HG02973 (cell line): ENCODE results near the gene UTP11.

Source experiments
- ATAC-seq: cut with Tn5 transposase; IDR thresholded peaks from one replicate; pipeline ENCODE4 v1.9.1; 2021; ENCODE audit warnings: moderate library complexity; ENCODE audit not compliant: unreplicated experiment

Gene UTP11

DNA sequence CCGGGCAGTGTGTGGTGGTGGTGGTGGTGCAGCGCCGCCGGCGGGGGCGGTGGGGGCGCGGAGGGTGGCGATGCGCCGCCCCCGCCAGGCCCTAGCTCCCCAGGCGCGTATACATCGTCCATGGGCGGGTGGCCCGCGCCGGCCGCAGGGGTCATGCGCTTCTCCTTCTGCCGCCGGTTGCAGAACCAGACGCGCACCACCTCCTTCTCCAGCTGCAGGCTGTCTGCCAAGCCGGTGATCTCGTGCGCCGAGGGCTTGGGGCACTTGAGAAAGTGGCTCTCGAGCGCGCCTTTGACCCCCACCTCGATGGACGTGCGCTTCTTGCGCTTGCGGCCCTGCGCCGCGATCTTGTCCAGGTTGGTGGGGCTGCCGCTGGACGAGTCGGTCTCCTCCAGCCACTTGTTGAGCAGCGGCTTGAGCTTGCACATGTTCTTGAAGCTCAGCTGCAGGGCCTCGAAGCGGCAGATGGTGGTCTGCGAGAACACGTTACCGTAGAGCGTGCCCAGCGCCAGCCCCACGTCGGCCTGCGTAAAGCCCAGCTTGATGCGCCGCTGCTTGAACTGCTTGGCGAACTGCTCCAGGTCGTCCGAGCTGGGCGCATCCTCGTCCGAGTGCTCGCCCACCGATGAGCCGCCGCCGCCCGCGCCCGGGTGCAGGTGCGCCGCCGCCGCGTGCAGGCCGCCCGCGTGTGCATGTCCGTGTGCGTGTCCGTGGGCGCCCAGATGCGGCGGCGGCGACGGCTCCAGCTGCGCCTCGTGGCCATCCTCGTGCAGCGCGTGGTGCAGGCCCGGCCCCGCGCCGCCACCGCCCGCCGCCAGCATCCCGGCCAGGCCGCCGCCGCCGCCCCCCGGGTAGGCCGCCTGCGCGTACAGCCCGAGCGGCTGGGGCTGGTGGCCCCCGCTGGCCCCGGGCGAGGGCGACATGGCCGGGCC is 33.1 kb downstream of the UTP11 start:
- ATAC-seq = no peak

DNA sequence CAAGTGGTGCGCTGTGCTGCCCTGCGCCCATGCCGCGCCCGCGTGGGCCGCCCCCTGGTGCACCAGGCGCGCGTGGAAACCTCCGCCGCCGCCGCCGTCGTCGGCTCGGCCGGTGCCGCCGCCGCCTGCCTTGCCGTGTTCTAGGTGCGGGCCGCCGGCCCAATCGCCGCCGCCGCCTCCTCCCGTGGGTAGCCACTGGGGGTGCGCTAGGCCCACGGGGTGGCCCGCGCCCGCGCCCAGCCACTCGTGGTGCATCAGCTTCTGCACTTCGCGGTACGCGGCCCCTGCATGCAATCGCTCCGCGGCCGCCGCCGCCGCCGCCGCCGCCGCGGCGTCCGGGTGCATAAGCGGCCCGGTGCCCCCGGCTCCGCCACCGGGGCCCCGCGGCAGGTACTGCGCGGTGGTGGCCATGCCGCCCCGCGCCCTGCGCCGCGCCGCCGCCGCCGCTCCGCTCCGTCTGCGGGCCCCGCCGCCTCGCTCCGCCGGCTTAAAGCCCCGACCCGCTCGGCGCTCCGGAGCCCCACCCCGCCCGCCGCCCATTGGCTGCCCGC is 33.9 kb downstream of the UTP11 start, which contains the start of gene POU3F1:
POU3F1 (minus strand) TSS at position 461 of the 551 bp plus-strand sequence; CDS start at position 411, 50 bp downstream.
- no peak for ATAC-seq

- ATAC-seq = peak; percentile 51
Observed at GRCh38 chr1:38046884-38047602, 34.5 kb downstream of the UTP11 start.

DNA sequence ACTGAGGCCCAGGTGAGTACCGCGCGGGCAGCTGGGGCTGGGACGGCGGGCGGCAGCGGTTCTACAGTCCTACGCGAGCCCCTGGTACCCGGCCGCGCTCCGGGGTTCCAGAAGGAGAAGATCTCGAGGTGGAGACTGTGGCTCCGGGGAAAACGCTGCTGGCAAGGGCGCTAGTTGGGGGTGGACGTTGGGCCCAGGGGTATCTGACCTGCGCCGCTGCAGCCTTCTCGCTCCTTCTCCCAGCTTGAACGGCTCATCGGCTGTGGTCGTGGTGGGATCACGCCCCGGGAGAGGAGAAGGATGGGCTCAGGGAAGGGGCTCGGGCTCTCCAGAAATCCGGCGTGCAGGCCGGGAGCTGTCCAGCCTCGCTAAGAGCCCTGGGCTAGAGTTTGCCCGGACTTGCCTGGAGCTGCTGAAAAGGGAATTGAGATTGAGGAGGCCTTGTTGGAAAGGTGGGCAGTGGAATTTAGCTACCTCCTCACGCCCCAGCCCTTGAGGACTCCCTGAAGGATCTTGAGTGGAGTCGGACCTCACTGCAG is 35.1 kb downstream of the UTP11 start:
- ATAC-seq = no peak

DNA sequence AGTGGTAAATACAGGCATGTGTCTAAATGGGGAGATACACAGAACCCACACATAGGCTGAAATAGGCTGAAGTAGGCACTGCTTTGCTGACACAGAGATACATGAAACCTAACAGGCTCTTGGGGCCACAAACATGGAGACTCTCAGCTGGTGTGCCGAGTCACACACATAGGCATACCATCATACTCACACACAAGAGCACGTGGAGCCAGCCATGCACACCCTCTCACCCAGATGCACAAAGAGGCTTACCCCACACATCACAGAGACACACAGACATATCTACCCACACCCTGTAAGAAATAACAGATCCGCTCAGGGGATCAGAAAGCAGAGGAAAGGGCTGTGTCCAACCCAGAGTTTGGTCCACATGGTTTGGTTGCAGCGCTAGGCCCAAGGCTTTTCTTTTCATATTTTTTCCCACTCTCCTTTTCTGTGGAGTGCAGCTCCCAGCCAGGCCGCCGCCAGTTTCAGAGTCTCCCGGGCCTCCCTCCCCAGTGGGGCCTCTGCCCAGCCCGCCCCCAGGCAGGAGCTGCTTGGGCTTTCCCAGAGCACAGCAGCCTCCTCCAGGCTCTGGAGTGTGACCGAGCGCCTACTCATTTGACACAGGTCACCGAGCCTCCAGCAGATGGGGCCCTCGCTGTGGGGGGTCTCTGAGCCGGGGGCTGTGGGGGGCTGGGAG is 38.0 kb downstream of the UTP11 start:
- ATAC-seq = no peak

- no peak for ATAC-seq
Observed at GRCh38 chr1:38051079-38051543, 38.6 kb downstream of the UTP11 start.

GRCh38 chr1:38052750-38053415 is 40.3 kb downstream of the UTP11 start:
- no peak for ATAC-seq

GRCh38 chr1:38053416-38054091 is 41.0 kb downstream of the UTP11 start:
- ATAC-seq = no peak

DNA sequence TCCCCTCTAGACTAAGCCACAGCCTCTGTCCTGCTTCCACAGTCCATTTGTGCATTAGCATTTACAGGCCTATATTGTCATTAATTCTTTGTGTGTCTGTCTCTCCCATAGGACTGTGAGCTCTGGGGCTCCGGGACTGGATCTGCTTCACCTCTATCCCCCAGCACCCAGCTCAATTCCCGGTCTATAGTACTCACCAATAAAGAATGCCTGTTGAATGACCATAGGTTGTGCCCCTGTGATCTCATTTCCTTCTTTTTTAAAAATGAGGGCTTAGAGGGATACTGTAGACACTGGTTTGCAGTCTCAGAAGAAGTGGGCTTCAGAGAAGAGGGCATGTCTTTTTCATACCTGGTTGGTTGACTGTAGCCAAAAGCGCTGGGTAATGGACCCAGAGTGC is 42.9 kb downstream of the UTP11 start:
- ATAC-seq = no peak

DNA sequence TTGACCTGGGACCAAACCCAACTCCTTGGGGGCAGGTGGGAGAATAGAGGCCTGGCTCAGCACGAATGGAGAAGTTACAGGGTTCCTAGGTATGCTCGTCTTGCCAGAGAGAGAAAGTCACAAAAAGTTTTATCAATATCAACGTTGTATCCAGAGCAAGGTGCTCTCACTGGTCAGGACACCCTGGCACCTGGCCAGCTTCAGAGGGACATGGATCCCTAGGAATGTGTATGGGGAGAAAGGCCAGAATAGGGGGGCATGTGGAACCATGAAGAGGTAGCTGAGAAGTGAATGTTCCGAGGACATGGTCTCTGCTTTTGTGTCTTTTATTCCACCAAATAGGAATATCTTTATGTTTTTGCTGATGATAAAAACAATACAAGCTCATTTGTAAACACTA is 43.4 kb downstream of the UTP11 start:
- ATAC-seq = no peak

GRCh38 chr1:38059635-38060250 is 47.2 kb downstream of the UTP11 start:
- no peak for ATAC-seq

- ATAC-seq = no peak
Observed at GRCh38 chr1:38060498-38060897, 48.0 kb downstream of the UTP11 start.

- ATAC-seq = no peak
Observed at GRCh38 chr1:38061290-38061689, 48.8 kb downstream of the UTP11 start.

DNA sequence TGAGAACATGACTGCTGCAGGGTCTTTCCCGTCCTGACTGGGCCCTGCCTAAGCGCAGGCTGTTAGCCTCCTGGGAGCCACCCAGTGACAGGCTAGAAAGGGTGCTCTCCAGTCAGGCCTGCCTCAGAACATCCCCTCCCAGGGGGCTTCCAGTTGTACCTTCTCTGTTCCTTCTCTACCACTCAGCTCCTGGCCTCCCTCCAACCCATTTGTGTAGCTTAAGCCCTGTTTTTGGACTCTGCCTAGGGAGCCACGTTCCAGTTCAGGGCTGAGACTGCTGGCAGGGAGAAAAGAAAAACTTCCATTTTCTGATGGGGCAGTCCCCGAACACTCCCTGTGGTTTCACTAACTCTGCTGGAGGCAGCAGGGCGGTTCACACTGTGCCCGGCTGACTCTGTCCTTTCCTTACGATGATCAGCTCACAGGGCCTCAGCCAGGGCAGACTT is 49.4 kb downstream of the UTP11 start:
- ATAC-seq = peak; percentile 62

- no peak for ATAC-seq
Observed at GRCh38 chr1:38062361-38063288, 50.1 kb downstream of the UTP11 start.

DNA sequence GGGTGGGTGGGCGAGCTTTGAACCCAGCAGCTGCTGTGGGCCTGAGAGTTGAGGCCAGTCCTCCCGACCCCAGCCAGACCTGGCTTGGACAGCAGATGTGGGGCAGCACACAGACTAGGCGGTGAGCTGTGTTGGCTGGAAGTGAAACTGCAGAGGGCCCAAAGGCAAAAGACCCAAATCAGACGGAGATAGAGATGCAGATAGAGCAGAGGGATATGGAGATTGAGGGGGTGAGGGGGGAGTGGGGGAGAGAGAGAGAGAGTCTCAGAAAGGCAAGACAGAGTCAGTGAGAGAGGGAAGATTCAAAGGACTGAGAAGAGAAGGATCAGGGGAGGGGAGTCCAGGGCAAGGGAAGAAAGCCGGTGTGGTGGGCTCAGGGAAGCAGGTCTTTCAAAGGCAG is 51.1 kb downstream of the UTP11 start:
- ATAC-seq = no peak

DNA sequence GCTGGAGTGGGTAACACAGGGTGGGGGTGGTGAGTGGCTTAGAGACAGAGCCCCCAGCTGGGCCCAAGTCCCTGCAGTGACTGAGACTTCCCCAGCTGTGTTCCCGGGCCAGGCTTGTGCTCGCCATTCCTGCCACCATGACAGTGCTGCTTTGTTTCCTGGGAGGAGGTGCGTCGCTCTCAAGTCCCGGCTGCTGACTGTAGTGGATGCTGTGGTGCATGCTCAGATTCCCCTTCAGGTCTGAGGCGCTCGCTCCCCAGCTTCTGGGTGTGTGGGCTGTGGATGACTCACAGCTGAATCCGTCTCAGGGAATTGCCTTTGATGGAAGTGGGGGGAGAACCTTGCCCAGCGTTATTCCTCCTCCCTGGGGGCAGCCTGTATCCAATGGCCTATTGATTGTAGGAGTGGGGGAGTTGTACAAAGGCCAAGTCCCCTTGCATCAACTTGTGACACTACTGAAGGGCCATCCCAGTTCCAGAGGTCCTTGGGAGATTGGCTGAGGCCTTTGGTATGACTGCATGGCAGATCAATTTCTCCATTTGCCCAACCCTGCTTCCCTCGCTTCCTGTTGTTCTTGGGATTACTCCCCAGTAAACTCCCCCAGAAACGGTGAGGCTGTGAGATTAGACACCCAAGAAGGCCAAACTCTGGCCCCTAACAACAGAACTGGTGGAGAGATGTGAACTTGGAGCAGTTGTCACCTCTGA is 51.8 kb downstream of the UTP11 start:
- no peak for ATAC-seq
